Trophoblast cell (in vitro differentiated cells and primary cell): ENCODE measurements around the gene KCNG4. TPM values are rescaled to one million over a fixed set of nuclear protein-coding genes. Genes with fewer than 3 reads are reported as not detected.

Source experiments
- DNase-seq, 2 donors: peaks; one replicate each; pipeline ENCODE4 v3.0.0-alpha.2; 2016
- H2AFZ ChIP-seq: 2 replicates; pipeline ENCODE4 v1.6.1; 2013; ENCODE audit warnings: low read length, moderate library complexity, mild to moderate bottlenecking; ENCODE audit not compliant: insufficient read depth, poor library complexity
- H2AK5ac ChIP-seq: 2 replicates; pipeline ENCODE4 v1.6.1; 2013; ENCODE audit warnings: mild to moderate bottlenecking, low read length
- H2BK120ac ChIP-seq: 2 replicates; pipeline ENCODE4 v1.6.1; 2013; ENCODE audit warnings: low read length, mild to moderate bottlenecking, moderate library complexity; ENCODE audit not compliant: insufficient read depth, poor library complexity
- H2BK12ac ChIP-seq: 2 replicates; pipeline ENCODE4 v1.6.1; 2013; ENCODE audit warnings: mild to moderate bottlenecking, low read length, moderate library complexity
- H2BK5ac ChIP-seq: 2 replicates; pipeline ENCODE4 v1.6.1; 2013; ENCODE audit warnings: low read length, low read depth, moderate library complexity, mild to moderate bottlenecking; ENCODE audit not compliant: poor library complexity
- H3K14ac ChIP-seq: 2 replicates; pipeline ENCODE4 v1.6.1; 2013; ENCODE audit warnings: mild to moderate bottlenecking, low read length
- H3K18ac ChIP-seq: 2 replicates; pipeline ENCODE4 v1.6.1; 2013; ENCODE audit warnings: mild to moderate bottlenecking, low read length
- H3K23ac ChIP-seq: 2 replicates; pipeline ENCODE4 v1.6.1; 2013; ENCODE audit warnings: low read length
- H3K27ac ChIP-seq: 2 replicates; pipeline ENCODE4 v1.5.1; 2013; ENCODE audit warnings: low read depth, mild to moderate bottlenecking, inconsistent platforms, low read length, moderate library complexity
- H3K27me3 ChIP-seq: 2 replicates; pipeline ENCODE4 v1.6.1; 2013; ENCODE audit warnings: inconsistent platforms, mild to moderate bottlenecking, low read length, moderate library complexity; ENCODE audit not compliant: insufficient read depth
- H3K36me3 ChIP-seq, 2 experiments: 1 replicate in 1 of 2; 2 replicates in 1 of 2; pipeline ENCODE4 v1.6.1; 2013; ENCODE audit warnings: low read length in 2 of 2, mild to moderate bottlenecking in 2 of 2, moderate library complexity in 1 of 2; ENCODE audit not compliant: insufficient read depth in 2 of 2, control insufficient read depth in 1 of 2
- H3K4ac ChIP-seq: 2 replicates; pipeline ENCODE4 v1.6.1; 2013; ENCODE audit warnings: low read depth, mild to moderate bottlenecking, low read length, moderate library complexity
- H3K4me1 ChIP-seq, 2 experiments: 1 replicate in 1 of 2; 2 replicates in 1 of 2; pipeline ENCODE4 v1.6.1; 2013; ENCODE audit warnings: low read length in 2 of 2, mild to moderate bottlenecking in 2 of 2, moderate library complexity in 1 of 2; ENCODE audit not compliant: insufficient read depth in 2 of 2, control insufficient read depth in 1 of 2
- H3K4me2 ChIP-seq: 2 replicates; pipeline ENCODE4 v1.6.1; 2013; ENCODE audit warnings: inconsistent platforms, mild to moderate bottlenecking, low read length, moderate library complexity
- H3K4me3 ChIP-seq: 2 replicates; pipeline ENCODE4 v1.5.1; 2013; ENCODE audit warnings: mild to moderate bottlenecking, low read depth, low read length, inconsistent platforms
- H3K79me1 ChIP-seq: one replicate; pipeline ENCODE4 v1.6.1; 2013; ENCODE audit warnings: low read length
- H3K79me2 ChIP-seq: 2 replicates; pipeline ENCODE4 v1.6.1; 2013; ENCODE audit warnings: low read length, mild to moderate bottlenecking; ENCODE audit not compliant: control insufficient read depth, insufficient read depth, poor library complexity
- H3K9ac ChIP-seq: 2 replicates; pipeline ENCODE4 v1.6.1; 2013; ENCODE audit warnings: mild to moderate bottlenecking, low read length
- H3K9me3 ChIP-seq: 2 replicates; pipeline ENCODE4 v1.6.1; 2013; ENCODE audit warnings: low read depth, mild to moderate bottlenecking, control low read depth, inconsistent platforms, low read length; ENCODE audit not compliant: insufficient read depth
- H4K12ac ChIP-seq: 2 replicates; pipeline ENCODE4 v1.6.1; 2013; ENCODE audit warnings: low read depth, mild to moderate bottlenecking, low read length, moderate library complexity
- H4K8ac ChIP-seq: 2 replicates; pipeline ENCODE4 v1.6.1; 2013; ENCODE audit warnings: low read depth, mild to moderate bottlenecking, low read length, moderate library complexity
- H4K91ac ChIP-seq: one replicate; pipeline ENCODE4 v1.6.1; 2013; ENCODE audit warnings: low read depth, mild to moderate bottlenecking, low read length, moderate library complexity
- WGBS: extraction: QIAGEN DNeasy Blood & Tissue Kit; methylation state at CpG from one replicate; pipeline ENCODE4 v1.1.7; 2013; ENCODE audit warnings: missing lambda C conversion rate; ENCODE audit not compliant: insufficient read length, insufficient coverage; ENCODE audit errors: extremely low coverage; 5-methylcytosine and 5-hydroxymethylcytosine counted together
- polyA plus RNA-seq: library from polyadenylated mRNA; stranded (reverse); fragments of 200-250 nt; gene quantifications from 2 replicates; pipeline ENCODE4 v1.2.3, GENCODE V29; 2013

Gene KCNG4, protein sequence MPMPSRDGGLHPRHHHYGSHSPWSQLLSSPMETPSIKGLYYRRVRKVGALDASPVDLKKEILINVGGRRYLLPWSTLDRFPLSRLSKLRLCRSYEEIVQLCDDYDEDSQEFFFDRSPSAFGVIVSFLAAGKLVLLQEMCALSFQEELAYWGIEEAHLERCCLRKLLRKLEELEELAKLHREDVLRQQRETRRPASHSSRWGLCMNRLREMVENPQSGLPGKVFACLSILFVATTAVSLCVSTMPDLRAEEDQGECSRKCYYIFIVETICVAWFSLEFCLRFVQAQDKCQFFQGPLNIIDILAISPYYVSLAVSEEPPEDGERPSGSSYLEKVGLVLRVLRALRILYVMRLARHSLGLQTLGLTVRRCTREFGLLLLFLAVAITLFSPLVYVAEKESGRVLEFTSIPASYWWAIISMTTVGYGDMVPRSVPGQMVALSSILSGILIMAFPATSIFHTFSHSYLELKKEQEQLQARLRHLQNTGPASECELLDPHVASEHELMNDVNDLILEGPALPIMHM
- polyA plus RNA-seq: not detected in 2 replicates

DNA sequence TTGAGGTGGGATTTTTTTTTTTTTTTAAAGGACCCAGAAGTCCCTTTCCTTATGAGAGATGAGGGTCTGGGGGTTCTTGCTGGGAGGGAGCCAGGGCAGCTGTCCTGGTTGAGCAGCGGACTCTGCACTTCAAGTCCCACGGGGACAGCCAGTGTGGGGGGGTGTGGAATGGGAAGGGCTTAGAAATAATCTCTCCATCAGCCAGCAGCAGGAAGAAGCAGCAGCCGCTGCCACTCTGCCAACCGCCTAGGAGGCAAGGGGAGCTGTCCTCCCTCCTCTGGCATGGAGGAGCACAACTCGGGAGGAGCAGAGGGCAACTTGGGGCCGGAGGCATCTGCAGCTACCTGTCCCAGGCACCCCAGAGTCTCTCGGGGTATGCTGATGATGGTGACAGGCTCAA is at the start of gene KCNG4:
KCNG4 (minus strand) TSS at position 104 of the 400 bp plus-strand sequence. CDS start 2,527 bp downstream, outside the sequence.
- no peak within 1 kb of the TSS for H4K91ac ChIP-seq
- H3K27ac ChIP-seq: no peak within 1 kb of the TSS
- H3K9ac ChIP-seq: no peak within 1 kb of the TSS
- H3K36me3 ChIP-seq: no peaks in the 10 kb centered on the region
- H3K4ac ChIP-seq: no peak within 1 kb of the TSS
- H3K79me2 ChIP-seq: no peaks in the 10 kb centered on the region
- no peak within 1 kb of the TSS for H4K12ac ChIP-seq
- no peaks in the 10 kb centered on the region for H3K9me3 ChIP-seq
- no peaks in the 10 kb centered on the region for H3K27me3 ChIP-seq
- H2BK12ac ChIP-seq: no peak within 1 kb of the TSS
- no peak within 1 kb of the TSS for H3K18ac ChIP-seq
- H3K23ac ChIP-seq: no peak within 1 kb of the TSS
- H2BK5ac ChIP-seq: no peak within 1 kb of the TSS
- DNase-seq: no peak
- no peak within 1 kb of the TSS for H3K4me2 ChIP-seq
- H3K79me1 ChIP-seq: no peaks in the 10 kb centered on the region
- no peak within 1 kb of the TSS for H2AFZ ChIP-seq
- WGBS: no CpG with 5 or more reads among the region's 7 CpGs
- H3K14ac ChIP-seq: no peak within 1 kb of the TSS
- no peak within 1 kb of the TSS for H4K8ac ChIP-seq
- no peak within 1 kb of the TSS for H2BK120ac ChIP-seq
- no peak within 1 kb of the TSS for H3K4me3 ChIP-seq
- no peak within 1 kb of the TSS for H2AK5ac ChIP-seq
- H3K4me1 ChIP-seq: no peaks in the 10 kb centered on the region

DNA sequence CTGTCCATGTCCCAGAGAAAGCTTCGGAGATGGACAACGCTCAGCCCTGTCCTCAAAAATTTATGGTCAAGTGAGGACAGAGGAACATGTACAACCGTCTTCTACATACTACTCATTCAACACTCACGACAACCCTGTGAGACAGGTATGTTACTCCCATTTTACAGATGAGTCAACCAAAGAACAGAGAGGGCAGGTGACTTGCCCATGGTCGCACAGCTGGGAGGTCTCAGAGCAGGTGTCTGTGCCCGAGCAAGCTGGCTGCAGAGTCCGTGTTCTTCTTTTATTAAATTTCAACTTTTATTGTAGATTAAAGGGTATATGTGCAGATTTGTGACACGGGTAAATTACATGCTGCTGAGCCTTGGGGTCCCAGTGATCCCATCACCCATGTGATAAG is 49.1 kb upstream of the KCNG4 start:
- Histone ChIP-seq H3K27me3 (no peaks in the 10 kb centered on the region), H4K91ac (no peak overlapping the region), H3K4me2 (no peak overlapping the region), H4K8ac (no peak overlapping the region), H2AK5ac (no peak overlapping the region), H3K79me1 (no peaks in the 10 kb centered on the region), H3K79me2 (no peaks in the 10 kb centered on the region), H3K4ac (no peak overlapping the region), H3K4me3 (no peak overlapping the region), H2BK120ac (no peak overlapping the region), H4K12ac (no peak overlapping the region), H2BK12ac (no peak overlapping the region), H3K36me3 (no peaks in the 10 kb centered on the region), H2AFZ (no peak overlapping the region), H3K23ac (no peak overlapping the region), H3K9me3 (peaks cover 2% of the 10 kb centered on the region), H3K27ac (no peak overlapping the region), H3K4me1 (peaks cover 5 to 6% of the 10 kb centered on the region in 2 experiments), H2BK5ac (no peak overlapping the region), H3K9ac (no peak overlapping the region), H3K18ac (no peak overlapping the region), H3K14ac (no peak overlapping the region)
- WGBS: no CpG with 5 or more reads among the region's 8 CpGs
- DNase-seq: no peak

DNA sequence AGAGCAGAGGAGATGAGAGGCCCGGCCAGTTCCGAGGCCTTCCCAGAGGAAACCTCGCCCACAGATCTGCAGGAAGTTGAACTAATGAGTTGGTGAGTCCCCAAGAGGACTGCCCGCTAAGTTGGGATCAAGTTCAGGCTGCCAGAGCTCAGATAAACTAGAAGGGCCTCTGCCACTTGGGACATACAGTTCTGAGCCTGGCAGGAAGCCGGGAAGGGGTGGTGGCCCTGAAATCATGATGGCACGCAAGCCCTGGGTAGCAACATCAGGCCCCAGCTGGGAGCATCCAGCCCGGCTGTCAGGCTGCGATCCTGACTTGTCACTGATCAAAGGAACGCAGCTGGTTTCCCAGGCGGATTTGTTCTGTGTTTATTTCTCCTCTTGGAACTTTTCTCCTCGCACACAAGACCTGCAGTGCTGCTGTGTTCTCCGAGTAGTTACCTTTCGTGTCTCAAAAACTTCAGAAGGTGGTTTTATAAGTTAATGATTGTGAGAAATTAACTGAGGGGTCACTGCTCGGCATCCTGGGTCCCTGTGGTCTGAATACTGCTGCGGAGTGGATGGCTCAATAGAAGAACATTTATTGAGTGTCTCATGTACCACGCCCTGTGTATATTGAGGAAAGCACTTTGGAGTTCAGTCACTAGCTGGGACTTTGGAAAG is 46.9 kb upstream of the KCNG4 start:
- no peak overlapping the region for H3K4me2 ChIP-seq
- H3K27me3 ChIP-seq: no peaks in the 10 kb centered on the region
- H3K79me1 ChIP-seq: no peaks in the 10 kb centered on the region
- no peak overlapping the region for H3K18ac ChIP-seq
- peaks cover 6 to 7% of the 10 kb centered on the region in 2 experiments for H3K4me1 ChIP-seq
- H3K36me3 ChIP-seq: no peaks in the 10 kb centered on the region
- H3K4me3 ChIP-seq: no peak overlapping the region
- H3K4ac ChIP-seq: no peak overlapping the region
- no peak overlapping the region for H3K23ac ChIP-seq
- no peak overlapping the region for H2BK5ac ChIP-seq
- no peak overlapping the region for H2BK12ac ChIP-seq
- H2AK5ac ChIP-seq: no peak overlapping the region
- H3K9ac ChIP-seq: no peak overlapping the region
- no peak overlapping the region for H4K12ac ChIP-seq
- H2AFZ ChIP-seq: no peak overlapping the region
- WGBS: no CpG with 5 or more reads among the region's 16 CpGs
- no peaks in the 10 kb centered on the region for H3K79me2 ChIP-seq
- no peak for DNase-seq
- H4K8ac ChIP-seq: no peak overlapping the region
- H3K14ac ChIP-seq: no peak overlapping the region
- no peak overlapping the region for H2BK120ac ChIP-seq
- no peak overlapping the region for H4K91ac ChIP-seq
- no peak overlapping the region for H3K27ac ChIP-seq
- H3K9me3 ChIP-seq: no peaks in the 10 kb centered on the region

DNA sequence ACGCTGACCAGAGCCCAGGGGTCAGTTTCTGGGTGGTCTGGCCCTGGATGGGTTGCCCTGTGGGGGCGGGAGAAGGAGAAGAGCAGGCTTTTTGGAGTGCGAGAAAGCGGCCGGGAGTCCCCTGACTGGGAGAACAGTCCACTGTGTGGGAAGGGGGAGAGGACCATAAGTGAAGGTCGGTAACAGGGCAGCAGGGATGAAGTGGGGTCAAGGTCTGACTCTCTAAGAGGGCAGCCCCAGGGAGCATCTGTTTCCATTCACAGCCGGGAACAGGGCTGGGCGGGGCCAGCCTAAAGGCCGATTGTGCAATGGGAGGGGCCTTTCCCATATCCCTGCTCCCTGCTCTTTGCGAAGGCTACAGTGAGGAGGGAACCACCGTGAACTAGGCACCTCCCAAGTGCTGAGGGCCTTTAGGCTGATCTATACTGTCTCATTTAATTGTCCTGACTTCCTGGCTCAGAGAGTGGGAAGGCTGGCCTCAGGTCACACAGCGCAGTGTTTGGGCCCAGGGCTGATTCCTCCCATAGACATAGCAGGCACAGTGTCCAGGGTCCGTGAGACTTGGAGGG is 44.4 kb upstream of the KCNG4 start:
- H4K8ac ChIP-seq: no peak overlapping the region
- H2BK120ac ChIP-seq: no peak overlapping the region
- H3K9me3 ChIP-seq: no peaks in the 10 kb centered on the region
- H3K36me3 ChIP-seq: no peaks in the 10 kb centered on the region
- no peaks in the 10 kb centered on the region for H3K27me3 ChIP-seq
- H3K27ac ChIP-seq: no peak overlapping the region
- no peak overlapping the region for H3K18ac ChIP-seq
- H3K23ac ChIP-seq: no peak overlapping the region
- H2BK5ac ChIP-seq: no peak overlapping the region
- H3K4me1 ChIP-seq: peaks cover 6 to 7% of the 10 kb centered on the region in 2 experiments
- DNase-seq: peak in 1 of 2 donors; percentile 20
- H3K4me2 ChIP-seq: no peak overlapping the region
- no peak overlapping the region for H3K9ac ChIP-seq
- H4K12ac ChIP-seq: no peak overlapping the region
- no peak overlapping the region for H2AK5ac ChIP-seq
- WGBS: no CpG with 5 or more reads among the region's 13 CpGs
- no peaks in the 10 kb centered on the region for H3K79me1 ChIP-seq
- no peaks in the 10 kb centered on the region for H3K79me2 ChIP-seq
- no peak overlapping the region for H2BK12ac ChIP-seq
- peak overlapping the region; percentile 11 for H2AFZ ChIP-seq
- no peak overlapping the region for H3K14ac ChIP-seq
- H3K4me3 ChIP-seq: no peak overlapping the region
- H4K91ac ChIP-seq: no peak overlapping the region
- no peak overlapping the region for H3K4ac ChIP-seq
